HTERT RPE-1 (cell line): ENCODE results near the gene GABPA.
"Not testable (repeated sequence)": the region's sequence is repeated elsewhere in the genome, so short reads cannot be mapped to it uniquely, and the experiment has no call there.

ENCODE experiments used
- in situ Hi-C: fragments of 300-500 bp; cut with MboI; formaldehyde crosslinking; loops from 4 replicates; pipeline ENCODE4 v1.14.3; 2020; ENCODE audit warnings: low sequenced_read_pairs

The GABPA gene

GRCh38 chr21:25737421-25737820 is 2.6 kb downstream of the GABPA start:
- in situ Hi-C loops: no loop called here

DNA sequence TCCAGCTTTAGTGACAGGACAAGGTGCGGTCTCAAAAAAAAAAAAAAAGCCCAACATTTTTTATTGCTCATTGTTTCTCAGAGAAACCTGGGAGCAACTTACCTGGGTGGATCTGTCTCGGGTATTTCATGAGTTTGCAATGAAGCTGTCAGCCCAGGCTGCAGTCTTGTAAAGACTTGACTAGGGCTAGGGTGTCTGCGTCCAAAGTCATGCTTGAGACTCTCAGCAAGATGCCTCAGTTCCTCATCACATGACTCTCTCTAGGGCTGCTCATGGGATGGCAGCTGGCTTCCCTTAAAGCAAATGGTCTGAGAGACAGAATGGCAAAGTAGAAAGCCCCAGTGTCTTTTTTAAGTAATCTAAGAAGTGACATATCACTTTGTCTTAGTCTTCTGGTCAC is 8.1 kb downstream of the GABPA start:
- in situ Hi-C loops: no loop called here

DNA sequence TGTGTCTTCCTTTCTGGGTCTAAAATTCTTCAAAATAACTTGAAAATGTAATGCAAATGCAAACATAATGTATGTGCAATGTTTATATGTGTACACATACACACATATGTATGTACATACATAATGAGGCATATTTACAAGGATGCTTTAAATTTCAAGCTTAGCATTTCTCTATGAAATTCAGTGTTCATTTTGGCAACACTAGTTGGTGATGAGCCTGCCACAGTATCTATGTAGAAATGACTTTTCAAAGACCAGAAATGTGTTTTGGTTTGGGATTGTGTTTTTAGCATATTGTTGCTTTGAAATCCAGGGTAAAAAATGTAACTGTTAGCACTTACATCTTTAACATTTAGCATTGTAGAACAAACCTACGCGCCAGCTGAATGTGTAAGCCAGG is 10.1 kb downstream of the GABPA start:
- in situ Hi-C loops: no loop called here

DNA sequence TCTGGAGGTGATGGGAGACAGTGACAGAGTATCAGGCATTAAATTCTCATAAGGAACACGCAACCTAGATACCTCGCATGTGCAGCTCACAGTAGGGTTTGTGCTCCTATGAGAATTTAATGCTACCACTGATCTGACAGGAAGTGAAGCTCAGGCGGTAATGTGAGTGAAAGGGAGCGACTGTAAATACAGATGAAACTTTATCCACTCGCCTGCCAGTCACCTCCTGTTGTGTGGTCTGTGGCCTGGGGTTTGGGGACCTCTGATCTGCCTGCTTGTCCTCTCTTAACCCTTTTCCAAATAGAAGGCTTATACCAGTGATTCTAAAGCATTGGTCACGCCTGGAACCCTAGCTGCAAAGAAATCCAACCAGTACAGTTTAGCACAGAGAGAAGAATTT is 15.3 kb downstream of the GABPA start:
- in situ Hi-C loops: no loop called here

GRCh38 chr21:25752416-25752815 is 17.6 kb downstream of the GABPA start:
- in situ Hi-C loops: no loop called here

- in situ Hi-C loops: no loop called here
These were observed 21.6 kb downstream of the GABPA start for GRCh38 chr21:25756190-25756932.

DNA sequence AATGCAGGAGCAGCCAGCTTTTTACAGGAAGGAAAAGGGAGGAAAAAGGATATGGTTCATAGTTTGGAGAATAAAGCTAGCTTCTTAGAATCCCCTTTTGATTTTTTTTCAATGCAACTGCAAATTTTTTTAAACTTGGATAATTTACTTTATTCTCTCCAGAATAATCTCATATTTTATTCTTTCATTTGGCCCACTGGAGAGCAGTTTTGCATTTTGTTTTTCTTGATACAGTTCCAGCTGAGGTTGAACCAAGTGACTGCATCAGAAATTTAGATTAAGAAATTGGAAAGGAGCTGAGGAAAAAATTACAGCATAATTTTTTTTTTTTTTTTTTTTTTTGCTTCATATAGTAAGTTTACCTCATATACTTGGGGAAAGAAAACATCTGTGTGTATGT is 22.8 kb downstream of the GABPA start:
- in situ Hi-C loops: no loop called here

DNA sequence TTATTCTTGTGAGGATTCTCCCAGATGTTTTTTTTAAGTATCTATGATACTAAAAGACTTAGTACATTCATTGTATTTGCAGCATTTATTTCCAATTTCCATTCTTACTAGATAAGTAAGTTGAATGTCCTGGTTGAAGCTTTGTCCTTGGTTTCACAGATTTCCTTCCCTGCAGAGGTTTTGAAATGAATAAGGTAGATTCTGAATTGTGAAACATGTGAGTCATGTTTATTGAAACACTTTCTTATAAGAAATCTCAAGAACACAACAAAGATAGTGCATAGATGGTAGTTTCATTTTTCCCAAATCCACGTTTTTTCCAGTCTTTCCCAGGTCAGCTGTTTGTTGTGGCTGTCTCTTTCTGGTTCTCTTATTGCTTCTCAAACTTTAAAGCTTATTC is 24.8 kb downstream of the GABPA start:
- in situ Hi-C loops: no loop called here

- in situ Hi-C loops: no loop called here
These were observed 25.3 kb downstream of the GABPA start for GRCh38 chr21:25760061-25760460.

DNA sequence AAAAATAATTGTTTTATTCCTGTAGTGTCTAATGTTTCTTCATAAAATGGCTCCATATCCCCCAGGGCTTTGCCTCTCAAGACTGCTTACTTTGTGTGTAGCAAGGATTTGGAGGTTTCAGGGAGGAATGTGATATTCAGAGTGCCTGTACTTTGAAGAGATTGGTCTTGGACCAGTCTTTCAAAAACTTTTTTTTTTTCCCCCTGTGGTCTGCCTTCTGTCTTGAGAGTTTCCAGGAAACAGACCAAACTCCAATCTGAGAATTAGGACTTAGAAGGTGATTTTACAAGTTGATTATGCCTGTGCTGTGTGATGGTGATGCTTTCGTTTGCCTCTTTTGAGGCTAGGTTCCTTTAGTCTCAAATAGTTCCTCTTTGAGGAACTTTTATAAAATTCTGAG is 25.9 kb downstream of the GABPA start:
- in situ Hi-C loops: no loop called here

- in situ Hi-C loops: no loop called here
These were observed 29.3 kb downstream of the GABPA start for GRCh38 chr21:25764065-25764464.

DNA sequence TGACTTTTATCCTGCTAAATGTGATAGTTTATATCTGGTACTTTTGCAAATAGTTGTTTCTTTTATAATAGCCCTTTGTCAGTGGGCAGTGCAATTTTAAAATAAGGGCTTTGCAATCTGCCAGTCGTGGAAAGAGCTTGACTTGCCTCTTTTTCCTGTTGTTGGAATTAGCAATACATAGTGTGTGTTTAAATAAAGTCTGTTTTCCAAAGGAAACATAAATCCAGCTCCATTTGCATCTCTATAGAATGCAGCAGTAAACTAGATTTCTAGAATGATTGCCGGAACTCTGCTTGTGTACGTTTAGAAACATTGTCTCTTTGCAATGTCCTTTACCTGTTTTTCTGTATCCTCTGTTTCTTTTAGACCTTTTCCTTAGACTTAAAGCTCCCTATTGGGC is 33.1 kb downstream of the GABPA start:
- in situ Hi-C loops: no loop called here

- in situ Hi-C loops: no loop called here
These were observed 37.9 kb downstream of the GABPA start for GRCh38 chr21:25772686-25773085.

GRCh38 chr21:25776440-25776839 is 41.7 kb downstream of the GABPA start:
- in situ Hi-C loops: no loop called here

GRCh38 chr21:25778126-25778875 is 43.5 kb downstream of the GABPA start:
- in situ Hi-C loops: not testable (repeated sequence)

DNA sequence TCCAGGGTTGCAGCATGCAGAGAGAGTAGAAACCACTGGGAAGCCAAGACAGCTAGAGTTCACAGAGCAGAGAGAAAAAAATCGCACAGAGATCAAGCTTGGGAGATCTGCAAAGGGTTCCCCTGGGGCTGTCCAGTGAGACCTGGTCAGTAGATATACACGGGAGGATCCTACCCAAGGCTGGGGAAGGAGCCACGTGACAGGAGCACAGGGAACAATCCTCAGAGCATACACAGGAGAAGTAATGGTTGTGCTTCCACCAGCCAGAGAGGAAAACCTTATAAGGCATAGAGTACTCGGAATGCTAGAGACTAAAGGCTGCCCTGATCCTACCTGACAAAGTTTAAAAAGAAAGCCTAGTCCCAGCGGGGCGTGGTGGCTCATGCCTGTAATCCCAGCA is 53.9 kb downstream of the GABPA start:
- in situ Hi-C loops: no loop called here

- in situ Hi-C loops: no loop called here
These were observed 55.5 kb downstream of the GABPA start for GRCh38 chr21:25790122-25790877.

DNA sequence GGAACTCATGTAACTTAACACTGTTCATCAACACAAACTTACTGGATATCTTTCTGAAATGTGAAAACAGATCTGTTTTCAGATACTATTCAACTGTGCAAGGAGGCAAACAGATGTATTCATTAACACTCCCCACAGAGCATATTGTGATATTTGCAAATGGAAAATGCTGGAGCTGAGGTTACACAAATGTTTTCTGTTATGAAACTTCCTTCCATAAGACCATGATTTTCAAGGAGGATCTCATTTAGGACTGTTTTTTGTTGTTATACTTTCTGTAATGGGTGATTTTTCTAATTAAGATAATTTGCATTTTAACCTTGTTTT is 56.1 kb downstream of the GABPA start:
- in situ Hi-C loops: no loop called here

- in situ Hi-C loops: no loop called here
These were observed 56.5 kb downstream of the GABPA start for GRCh38 chr21:25791319-25791718.

- in situ Hi-C loops: no loop called here
These were observed 66.6 kb downstream of the GABPA start for GRCh38 chr21:25801217-25802014.

DNA sequence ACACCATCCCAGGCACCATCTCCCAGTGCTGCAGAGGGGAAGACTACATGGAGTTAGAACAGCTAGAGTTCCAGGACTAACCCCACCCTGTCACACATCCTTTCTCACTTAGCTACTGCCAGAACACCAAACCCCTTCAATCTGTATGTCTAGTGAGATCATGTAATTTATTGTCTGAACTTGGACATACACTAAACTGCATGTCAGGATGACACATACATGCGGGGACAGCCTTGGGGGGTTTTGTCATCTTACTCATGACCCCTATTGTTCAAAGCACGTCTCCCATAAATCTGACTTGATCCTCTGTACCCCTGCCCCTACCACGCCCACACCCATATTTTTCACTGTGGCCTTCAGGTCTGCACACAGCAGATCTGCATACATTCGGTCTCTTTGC is 71.3 kb downstream of the GABPA start:
- in situ Hi-C loops: no loop called here
